Ovary (tissue), 3 donors: Measurements from ENCODE around the gene KIZ.

Source experiments
- CTCF ChIP-seq, 3 donors: fragments of 450-650 bp in 2 of 3; fragments of 200-600 bp in 1 of 3; IDR thresholded peaks; one replicate each; pipeline versions ENCODE4 v1.5.1 to v1.8.0; 2016 to 2022; ENCODE audit warnings: antibody characterized with exemption in 3 of 3, mild to moderate bottlenecking in 1 of 3
- POLR2A ChIP-seq: fragments of 450-650 bp; IDR thresholded peaks from one replicate; pipeline ENCODE4 v1.6.1; 2017; ENCODE audit warnings: antibody characterized with exemption, mild to moderate bottlenecking, moderate library complexity
- donor health status: DM: no; HTN: no; CAD: no.

GRCh38 chr20:21099751-21100577, 25.9 kb upstream of the KIZ start:
- TF ChIP-seq CTCF (IDR thresholded peaks at IDR 0.05) (no peak), POLR2A (no peak)
